Esophagus muscularis mucosa (tissue), 4 donors: ENCODE measurements around the gene SUMO3.

ENCODE experiments used
- CTCF ChIP-seq, 3 experiments: fragments of 200-600 bp in 2 of 3; fragments of 450-650 bp in 1 of 3; sonication (generic) in 2 of 3; IDR thresholded peaks; one replicate each; pipeline ENCODE4 v1.5.1; 2017 to 2019; ENCODE audit warnings: antibody characterized with exemption in 3 of 3, mild to moderate bottlenecking in 2 of 3, moderate library complexity in 1 of 3
- EP300 ChIP-seq: sonication (generic); formaldehyde crosslinking; IDR thresholded peaks from one replicate; pipeline ENCODE4 v1.6.1; 2017; ENCODE audit warnings: antibody characterized with exemption
- POLR2A ChIP-seq: fragments of 450-650 bp; IDR thresholded peaks from one replicate; pipeline ENCODE4 v1.6.1; 2017; ENCODE audit warnings: antibody characterized with exemption, moderate library complexity, mild to moderate bottlenecking, low read depth
- POLR2AphosphoS5 ChIP-seq, 2 donors: sonication (generic); formaldehyde crosslinking; IDR thresholded peaks; one replicate each; pipeline ENCODE4 v1.6.1; 2017; ENCODE audit warnings: antibody characterized with exemption in 2 of 2

- TF ChIP-seq POLR2A: no peak
- TF ChIP-seq CTCF (IDR thresholded peaks at IDR 0.05): no peak
- TF ChIP-seq EP300: no peak
- no peak for TF ChIP-seq POLR2AphosphoS5 (IDR thresholded peaks at IDR 0.05)
These were observed 13.1 kb downstream of the SUMO3 start for GRCh38 chr21:44804762-44805161.
